Cardiac muscle cell (in vitro differentiated cells and primary cell): ENCODE results near the gene TSPAN5. TPM values are rescaled to one million over a fixed set of nuclear protein-coding genes. Genes with fewer than 3 reads are reported as not detected.

Experiments
- DNase-seq, 2 donors: peaks; one replicate each; pipeline versions ENCODE4 v3.0.0 to v3.0.0-alpha.2; 2010 to 2017; ENCODE audit warnings: low read depth in 1 of 2, low spot score in 1 of 2
- H3K27ac ChIP-seq: fragments of 200-600 bp; sonication (generic); 2 replicates; pipeline ENCODE4 v1.5.1; 2016
- H3K27me3 ChIP-seq: fragments of 200-600 bp; sonication (generic); 2 replicates; pipeline ENCODE4 v1.6.0; 2016; ENCODE audit warnings: control low read depth
- H3K36me3 ChIP-seq: fragments of 200-600 bp; sonication (generic); 2 replicates; pipeline ENCODE4 v1.5.1; 2016; ENCODE audit warnings: control low read depth
- H3K4me1 ChIP-seq: fragments of 200-600 bp; sonication (generic); 2 replicates; pipeline ENCODE4 v1.8.1; 2017; ENCODE audit warnings: low read depth, mild to moderate bottlenecking, mixed run types
- H3K4me3 ChIP-seq: fragments of 200-600 bp; sonication (generic); 2 replicates; pipeline ENCODE4 v1.5.1; 2016; ENCODE audit warnings: mild to moderate bottlenecking
- H3K9me3 ChIP-seq: fragments of 200-600 bp; sonication (generic); 2 replicates; pipeline ENCODE4 v1.5.1; 2017; ENCODE audit warnings: low read depth, mild to moderate bottlenecking, control low read depth
- polyA plus RNA-seq: library from polyadenylated mRNA; unstranded; fragments of >200 nt; fragmentation: Nextera tagmentation; extraction: Ambion mirVana; gene quantifications from 2 replicates; pipeline ENCODE4 v1.2.1, GENCODE V29; 2016
- total RNA-seq: library from RNA; depleted of rRNA; stranded (reverse); fragments of >200 nt; gene quantifications from 2 replicates; pipeline ENCODE4 v1.2.3, GENCODE V29; 2016
- TF ChIP-seq, protein P1 (sequence below): IDR thresholded peaks from 2 replicates; pipeline ENCODE4 v1.5.1; 2012; ENCODE audit warnings: low read depth, mild to moderate bottlenecking, low read length

Gene TSPAN5
- total and polyA plus RNA-seq, 2 experiments from 2014 or later: 26.9 to 39.8 TPM

DNA sequence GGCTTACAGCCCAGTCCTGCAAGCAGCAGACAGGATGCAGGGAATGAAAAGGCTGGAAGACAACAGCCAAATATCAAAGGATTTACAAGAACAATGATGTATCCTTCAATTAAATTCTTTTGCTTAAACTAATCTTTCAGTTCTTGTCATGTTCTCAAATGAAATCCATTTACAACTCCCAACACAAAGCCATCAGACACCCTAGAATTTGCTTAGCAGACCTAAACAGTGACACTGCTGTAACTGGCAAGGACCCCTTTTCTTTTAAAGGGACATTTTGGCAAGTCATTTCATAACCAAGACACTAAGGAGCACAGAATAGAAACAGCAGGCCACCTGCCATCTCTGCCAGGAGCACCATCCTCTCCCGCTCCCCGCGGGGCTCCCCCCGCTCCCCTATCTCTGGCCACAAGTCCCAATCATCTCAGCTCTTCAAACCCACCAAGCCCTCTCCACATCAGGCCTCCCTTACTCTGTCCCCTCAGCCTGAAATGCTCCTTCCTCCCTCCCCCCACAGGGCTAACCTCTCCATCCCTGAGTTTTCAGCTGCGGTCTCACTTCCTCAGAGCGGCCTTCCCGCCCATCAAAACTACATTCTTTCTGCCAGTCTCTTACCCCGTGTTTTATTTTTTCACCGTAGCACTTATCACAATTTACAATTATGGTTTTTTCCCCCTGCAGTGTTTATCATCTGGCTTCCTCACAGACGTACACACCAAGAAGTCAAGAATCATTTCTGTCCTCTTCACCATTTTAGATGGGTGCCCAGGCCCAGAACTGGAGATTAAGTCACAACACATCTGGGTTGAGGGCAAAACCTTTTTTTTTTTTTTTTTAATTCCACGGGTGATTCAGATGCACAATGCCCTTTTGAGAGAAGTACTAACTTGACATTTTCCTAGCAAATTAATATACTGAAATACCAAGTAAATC lies 45.8 kb downstream of the TSPAN5 start:
- H3K27me3 ChIP-seq: no peaks in the 10 kb centered on the region
- TF ChIP-seq, protein P1, sequence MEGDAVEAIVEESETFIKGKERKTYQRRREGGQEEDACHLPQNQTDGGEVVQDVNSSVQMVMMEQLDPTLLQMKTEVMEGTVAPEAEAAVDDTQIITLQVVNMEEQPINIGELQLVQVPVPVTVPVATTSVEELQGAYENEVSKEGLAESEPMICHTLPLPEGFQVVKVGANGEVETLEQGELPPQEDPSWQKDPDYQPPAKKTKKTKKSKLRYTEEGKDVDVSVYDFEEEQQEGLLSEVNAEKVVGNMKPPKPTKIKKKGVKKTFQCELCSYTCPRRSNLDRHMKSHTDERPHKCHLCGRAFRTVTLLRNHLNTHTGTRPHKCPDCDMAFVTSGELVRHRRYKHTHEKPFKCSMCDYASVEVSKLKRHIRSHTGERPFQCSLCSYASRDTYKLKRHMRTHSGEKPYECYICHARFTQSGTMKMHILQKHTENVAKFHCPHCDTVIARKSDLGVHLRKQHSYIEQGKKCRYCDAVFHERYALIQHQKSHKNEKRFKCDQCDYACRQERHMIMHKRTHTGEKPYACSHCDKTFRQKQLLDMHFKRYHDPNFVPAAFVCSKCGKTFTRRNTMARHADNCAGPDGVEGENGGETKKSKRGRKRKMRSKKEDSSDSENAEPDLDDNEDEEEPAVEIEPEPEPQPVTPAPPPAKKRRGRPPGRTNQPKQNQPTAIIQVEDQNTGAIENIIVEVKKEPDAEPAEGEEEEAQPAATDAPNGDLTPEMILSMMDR: no peak
- no peaks in the 10 kb centered on the region for H3K9me3 ChIP-seq
- H3K27ac ChIP-seq: no peak overlapping the region
- H3K4me3 ChIP-seq: no peak overlapping the region
- no peaks in the 10 kb centered on the region for H3K36me3 ChIP-seq
- H3K4me1 ChIP-seq: peaks cover 31% of the 10 kb centered on the region
- DNase-seq: no peak

DNA sequence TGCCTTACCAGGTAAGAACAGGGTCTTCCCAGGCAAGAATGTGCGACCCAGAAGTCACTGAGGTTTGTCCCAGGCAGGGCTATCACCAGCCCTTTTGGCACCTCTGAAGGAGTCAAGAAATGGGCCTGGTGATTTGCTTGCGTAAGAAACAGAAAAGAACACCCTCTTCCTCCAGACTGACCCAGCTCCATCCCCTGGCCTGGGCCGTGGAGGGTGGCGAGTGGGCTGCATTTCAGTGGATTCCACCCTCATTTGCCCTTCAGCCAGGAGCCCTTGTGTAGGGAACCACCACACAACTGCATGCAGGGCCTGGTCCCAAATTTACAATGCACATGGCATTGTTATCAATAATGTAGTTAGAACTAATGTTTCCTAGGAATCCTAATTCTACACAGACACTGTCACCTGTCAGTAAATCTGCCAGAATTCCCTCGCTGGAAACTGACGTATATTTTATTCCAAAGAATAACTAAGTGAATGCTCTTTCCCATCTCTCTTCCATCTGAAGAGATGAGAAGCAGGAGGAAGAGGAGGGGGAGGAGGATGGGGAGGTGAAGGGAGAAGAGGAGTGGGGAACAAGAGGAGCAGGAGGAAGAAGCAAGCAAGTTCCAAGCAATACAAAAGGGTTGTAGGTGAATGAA lies 46.6 kb downstream of the TSPAN5 start:
- H3K9me3 ChIP-seq: no peaks in the 10 kb centered on the region
- no peaks in the 10 kb centered on the region for H3K27me3 ChIP-seq
- H3K4me3 ChIP-seq: no peak overlapping the region
- no peak overlapping the region for H3K27ac ChIP-seq
- no peak for DNase-seq
- TF ChIP-seq, protein P1: no peak
- H3K4me1 ChIP-seq: peaks cover 31% of the 10 kb centered on the region
- no peaks in the 10 kb centered on the region for H3K36me3 ChIP-seq

DNA sequence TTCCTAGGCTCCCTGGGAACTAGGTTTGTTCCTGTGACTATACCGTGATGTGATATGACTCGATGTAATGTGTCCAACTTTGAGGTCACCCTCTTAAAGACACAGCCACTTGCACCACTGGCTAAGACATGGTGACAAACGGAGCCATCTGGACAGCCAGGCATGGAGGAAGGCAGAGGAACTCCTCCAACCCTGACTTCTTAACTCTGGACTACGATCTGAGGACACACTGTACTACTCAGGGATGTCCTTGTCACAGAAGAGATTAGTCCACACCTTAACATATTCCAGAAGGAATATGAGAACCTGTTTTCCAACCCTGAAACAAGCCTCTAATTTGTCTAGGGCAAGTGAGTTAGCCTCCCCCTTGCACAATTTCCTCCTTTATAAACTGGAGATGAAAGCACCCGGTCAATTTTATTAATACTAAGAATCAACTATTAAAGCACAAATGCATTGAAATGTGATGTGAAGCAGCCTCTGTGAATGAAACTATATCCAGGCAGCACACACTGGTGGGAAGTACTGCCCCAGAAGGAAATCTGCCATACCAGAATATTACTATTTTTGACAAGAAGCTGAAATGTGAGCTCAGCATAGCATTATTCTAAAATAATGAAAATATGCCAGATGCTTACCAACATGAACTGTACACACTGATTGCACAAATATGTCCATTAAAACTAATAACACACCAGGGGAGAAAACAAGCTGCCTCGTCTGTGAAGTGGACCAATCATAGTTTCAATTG lies 47.3 kb downstream of the TSPAN5 start:
- peaks cover 31% of the 10 kb centered on the region for H3K4me1 ChIP-seq
- DNase-seq: no peak
- H3K27me3 ChIP-seq: no peaks in the 10 kb centered on the region
- H3K4me3 ChIP-seq: no peak overlapping the region
- H3K27ac ChIP-seq: no peak overlapping the region
- no peaks in the 10 kb centered on the region for H3K9me3 ChIP-seq
- TF ChIP-seq, protein P1: no peak
- no peaks in the 10 kb centered on the region for H3K36me3 ChIP-seq

DNA sequence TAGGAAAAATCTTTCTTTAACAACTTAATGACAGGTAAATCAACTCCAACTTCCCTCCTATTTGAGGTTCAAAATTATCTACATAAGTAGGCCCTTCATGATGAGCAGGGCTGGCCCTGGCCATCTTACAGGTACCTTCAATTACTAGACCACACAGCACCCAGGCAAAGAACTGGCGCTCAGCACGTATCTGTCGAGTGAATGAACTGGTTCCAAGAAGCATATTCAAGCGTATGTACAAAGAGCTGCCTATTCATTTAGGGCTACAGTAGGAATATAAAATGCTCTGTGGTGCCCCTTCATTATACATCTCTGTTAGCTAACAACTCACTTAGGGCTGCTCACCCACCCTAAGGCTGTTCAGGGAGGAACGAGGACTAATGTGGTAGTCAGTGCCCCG lies 48.0 kb downstream of the TSPAN5 start:
- no peak for DNase-seq
- TF ChIP-seq, protein P1: no peak
- no peaks in the 10 kb centered on the region for H3K36me3 ChIP-seq
- no peaks in the 10 kb centered on the region for H3K9me3 ChIP-seq
- H3K4me1 ChIP-seq: peaks cover 31% of the 10 kb centered on the region
- H3K27ac ChIP-seq: no peak overlapping the region
- H3K4me3 ChIP-seq: no peak overlapping the region
- no peaks in the 10 kb centered on the region for H3K27me3 ChIP-seq

DNA sequence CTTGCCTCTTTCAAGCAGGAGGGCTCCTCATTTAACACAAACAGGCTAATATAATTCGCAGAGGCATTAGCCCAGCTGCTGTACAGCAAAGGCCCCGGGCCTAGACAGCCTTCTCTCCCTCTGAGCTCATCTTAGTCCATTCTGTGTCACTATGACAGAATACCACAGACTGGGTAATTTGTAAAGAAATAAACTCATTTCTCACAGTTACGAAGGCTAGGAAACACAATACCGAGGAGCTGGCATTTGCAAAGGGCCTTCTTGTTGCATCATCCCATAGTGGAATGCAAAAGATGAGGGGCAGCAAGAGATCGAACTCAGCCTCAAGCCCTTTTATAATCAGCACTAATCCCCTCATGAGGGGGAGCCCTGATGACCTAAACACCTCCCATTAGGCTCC lies 48.5 kb downstream of the TSPAN5 start:
- Histone ChIP-seq H3K4me1 (peaks cover 31% of the 10 kb centered on the region), H3K27ac (no peak overlapping the region)

More for the DNA sequence above, 48.5 kb downstream of the TSPAN5 start:
- H3K4me3 ChIP-seq: no peak overlapping the region
- DNase-seq: no peak
- no peaks in the 10 kb centered on the region for H3K9me3 ChIP-seq
- no peaks in the 10 kb centered on the region for H3K36me3 ChIP-seq
- H3K27me3 ChIP-seq: no peaks in the 10 kb centered on the region
- TF ChIP-seq, protein P1: no peak
